Bronchial epithelial cell (primary cell): Measurements from ENCODE around the gene ARPP21. TPM values are rescaled to one million over a fixed set of nuclear protein-coding genes. Genes with fewer than 3 reads are reported as not detected.

Source experiments
- DNase-seq: peaks from one replicate; pipeline ENCODE4 v3.0.0-alpha.2; 2010; ENCODE audit warnings: low read depth
- FAIRE-seq: peaks from 2 replicates; lab custom pipeline; 2011; peaks lifted over from hg19 to GRCh38; lab: Jason Lieb, UNC
- H3K27me3 ChIP-seq: 2 replicates; pipeline ENCODE4 v1.5.1; 2011; ENCODE audit warnings: low read length; ENCODE audit not compliant: control insufficient read depth, insufficient read depth
- H3K36me3 ChIP-seq: 2 replicates; pipeline ENCODE4 v1.5.1; 2011; ENCODE audit warnings: low read length; ENCODE audit not compliant: control insufficient read depth, insufficient read depth
- H3K4me3 ChIP-seq: 2 replicates; pipeline ENCODE4 v1.5.1; 2011; ENCODE audit warnings: mild to moderate bottlenecking, low read depth, low read length, control low read depth
- total RNA-seq: library from RNA; depleted of rRNA; stranded (reverse); fragments of >200 nt; gene quantifications from 2 replicates; pipeline ENCODE4 v1.2.1, GENCODE V29; 2014
- TF ChIP-seq, protein P1 (sequence below): IDR thresholded peaks from 2 replicates; pipeline ENCODE4 v1.5.1; 2011; ENCODE audit warnings: mild to moderate bottlenecking, moderate library complexity, low read length, control low read depth, inconsistent platforms; ENCODE audit not compliant: insufficient read depth, severe bottlenecking

The ARPP21 gene
- total RNA-seq, 1 donor from 2014 or later = not detected

DNA sequence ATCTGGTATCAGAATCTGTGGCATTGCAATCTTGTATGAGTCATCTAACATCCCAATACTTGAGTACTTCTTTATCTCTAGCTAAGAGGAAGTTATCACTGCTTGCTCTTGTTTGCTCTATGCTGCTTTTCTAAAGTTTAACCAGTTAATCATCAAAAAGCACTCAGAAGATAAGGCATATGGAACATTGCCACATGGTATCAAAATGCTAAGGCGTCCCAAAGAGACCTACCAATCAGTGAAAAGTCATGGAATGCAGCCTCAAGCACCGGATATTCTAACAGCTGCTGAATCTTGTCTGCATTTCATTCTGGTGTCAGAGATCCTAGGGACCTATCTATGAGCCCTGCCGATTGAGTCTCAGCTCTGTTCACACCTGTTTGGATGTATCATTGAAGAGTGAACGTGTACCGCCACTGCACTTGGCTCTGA lies 192.8 kb downstream of the ARPP21 start:
- no peak overlapping the region for H3K4me3 ChIP-seq
- no peaks in the 10 kb centered on the region for H3K27me3 ChIP-seq
- DNase-seq (peak; percentile 59), FAIRE-seq (peak; percentile 58)
- TF ChIP-seq, protein P1, sequence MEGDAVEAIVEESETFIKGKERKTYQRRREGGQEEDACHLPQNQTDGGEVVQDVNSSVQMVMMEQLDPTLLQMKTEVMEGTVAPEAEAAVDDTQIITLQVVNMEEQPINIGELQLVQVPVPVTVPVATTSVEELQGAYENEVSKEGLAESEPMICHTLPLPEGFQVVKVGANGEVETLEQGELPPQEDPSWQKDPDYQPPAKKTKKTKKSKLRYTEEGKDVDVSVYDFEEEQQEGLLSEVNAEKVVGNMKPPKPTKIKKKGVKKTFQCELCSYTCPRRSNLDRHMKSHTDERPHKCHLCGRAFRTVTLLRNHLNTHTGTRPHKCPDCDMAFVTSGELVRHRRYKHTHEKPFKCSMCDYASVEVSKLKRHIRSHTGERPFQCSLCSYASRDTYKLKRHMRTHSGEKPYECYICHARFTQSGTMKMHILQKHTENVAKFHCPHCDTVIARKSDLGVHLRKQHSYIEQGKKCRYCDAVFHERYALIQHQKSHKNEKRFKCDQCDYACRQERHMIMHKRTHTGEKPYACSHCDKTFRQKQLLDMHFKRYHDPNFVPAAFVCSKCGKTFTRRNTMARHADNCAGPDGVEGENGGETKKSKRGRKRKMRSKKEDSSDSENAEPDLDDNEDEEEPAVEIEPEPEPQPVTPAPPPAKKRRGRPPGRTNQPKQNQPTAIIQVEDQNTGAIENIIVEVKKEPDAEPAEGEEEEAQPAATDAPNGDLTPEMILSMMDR = no peak
- no peaks in the 10 kb centered on the region for H3K36me3 ChIP-seq
